Kasumi-1 (cell line): ENCODE results near the gene GRAMD1C.

ENCODE experiments used
- DNase-seq, 2 experiments: peaks; one replicate each; lab custom pipeline; 2025; lab: John Stamatoyannopoulos, UW

The GRAMD1C gene

DNA sequence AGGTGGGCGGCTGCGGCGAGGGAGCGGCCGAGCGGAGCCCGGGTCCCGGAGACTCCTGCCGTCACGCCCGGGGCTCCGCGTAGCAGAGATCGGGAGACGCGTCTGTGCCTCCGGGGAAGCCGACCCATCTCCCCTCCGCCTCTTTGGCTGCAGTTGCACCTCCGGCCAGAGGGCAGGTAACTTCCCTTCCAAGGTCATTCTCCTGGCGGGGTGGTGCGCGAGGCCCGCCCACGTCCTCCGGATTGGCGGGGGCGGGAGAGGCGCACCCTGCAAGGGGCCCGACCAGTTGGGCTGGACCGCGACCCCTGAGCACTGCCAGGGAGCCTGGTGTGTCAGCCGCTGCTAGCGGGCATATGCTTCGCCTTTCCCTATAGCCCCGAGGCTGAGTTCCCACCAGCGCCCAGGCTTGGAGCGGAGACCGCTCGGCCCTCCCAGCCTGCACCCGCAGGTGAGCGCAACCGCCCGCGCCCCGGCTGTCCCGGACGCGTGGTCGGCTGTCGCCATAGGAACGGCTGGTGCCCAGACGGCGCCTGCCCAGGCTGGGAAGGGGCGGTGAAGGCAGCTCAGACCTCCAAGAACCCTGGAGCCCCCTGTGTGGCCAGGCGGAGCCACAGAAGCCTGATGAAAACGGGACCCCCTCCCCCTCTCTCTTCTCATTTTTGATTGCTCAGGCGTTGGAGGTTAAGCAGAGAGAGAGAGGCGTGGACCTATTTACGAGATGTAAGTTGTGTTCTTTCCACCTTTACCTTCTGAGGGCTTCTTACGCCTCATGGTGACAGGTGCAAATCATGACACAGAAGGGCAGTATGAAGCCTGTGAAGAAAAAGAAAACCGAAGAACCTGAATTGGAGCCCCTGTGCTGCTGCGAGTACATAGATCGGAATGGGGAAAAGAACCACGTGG lies 109.7 kb downstream of the GRAMD1C start:
- DNase-seq = peak in 1 of 2 experiments; percentile 24

DNA sequence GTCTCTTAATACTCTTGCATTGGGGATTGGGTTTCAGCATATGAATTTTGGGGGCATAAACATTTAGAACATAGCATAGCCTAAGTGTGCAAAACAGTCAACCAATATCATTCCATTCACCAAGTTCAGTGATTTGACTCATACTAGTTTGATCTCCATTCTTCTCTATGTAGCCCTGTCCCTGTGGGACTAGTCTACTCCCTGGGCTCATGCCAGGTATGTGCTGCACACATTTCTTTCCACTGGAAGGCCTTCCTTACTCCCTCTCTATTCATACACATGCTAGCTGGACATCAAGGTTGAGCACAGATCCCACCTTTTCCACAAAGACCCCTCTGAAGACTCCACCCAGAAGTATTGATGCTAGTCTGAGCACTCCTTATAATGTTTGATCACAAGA lies 114.3 kb downstream of the GRAMD1C start:
- DNase-seq = no peak

GRCh38 chr3:113953677-113954076 lies 115.1 kb downstream of the GRAMD1C start:
- peak; percentile 60 to 66 for DNase-seq

DNA sequence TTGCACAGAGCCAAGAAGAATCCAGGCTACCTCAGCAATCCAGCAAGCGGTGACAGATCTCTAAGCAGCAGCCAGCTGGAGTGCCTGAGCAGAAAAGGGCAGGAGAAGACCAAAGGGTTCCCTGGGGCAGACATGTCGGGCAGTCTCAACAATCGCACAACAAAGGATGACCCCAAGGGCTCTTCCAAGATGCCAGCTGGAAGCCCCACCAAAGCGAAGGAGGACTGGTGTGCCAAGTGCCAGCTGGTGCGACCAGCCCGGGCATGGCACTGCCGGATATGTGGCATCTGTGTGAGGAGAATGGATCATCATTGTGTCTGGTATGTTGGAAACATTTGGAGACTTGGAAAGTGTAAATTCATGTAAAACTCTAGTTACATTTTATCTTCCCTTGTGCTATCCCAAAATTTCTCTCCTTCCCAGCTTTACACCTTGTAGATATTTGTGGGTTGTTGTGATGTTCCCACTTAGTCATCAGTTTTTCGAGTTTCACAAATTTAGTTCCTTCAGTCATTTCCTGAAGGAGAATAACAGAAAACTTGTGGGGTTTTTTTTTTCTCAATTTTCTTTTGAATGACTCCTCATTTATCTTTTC lies 115.6 kb downstream of the GRAMD1C start:
- DNase-seq = no peak

DNA sequence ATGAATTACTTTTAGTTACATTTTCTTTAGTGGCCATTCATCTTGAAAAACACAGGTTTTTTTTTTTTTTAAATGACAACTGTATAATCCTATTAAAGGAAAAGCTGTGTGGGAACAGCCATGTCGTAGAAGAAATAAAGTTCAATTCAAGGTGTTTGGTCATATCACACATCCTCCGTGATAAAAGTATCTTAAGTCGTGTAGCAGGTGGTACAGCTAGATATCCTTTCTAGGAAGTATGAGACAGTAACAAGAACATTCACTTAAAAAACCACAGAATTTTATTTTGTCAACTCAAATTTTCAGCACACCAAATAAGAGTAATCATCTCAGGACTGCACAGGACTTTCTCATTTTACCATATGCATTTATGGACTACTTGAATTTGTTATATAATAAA lies 125.3 kb downstream of the GRAMD1C start:
- no peak for DNase-seq

DNA sequence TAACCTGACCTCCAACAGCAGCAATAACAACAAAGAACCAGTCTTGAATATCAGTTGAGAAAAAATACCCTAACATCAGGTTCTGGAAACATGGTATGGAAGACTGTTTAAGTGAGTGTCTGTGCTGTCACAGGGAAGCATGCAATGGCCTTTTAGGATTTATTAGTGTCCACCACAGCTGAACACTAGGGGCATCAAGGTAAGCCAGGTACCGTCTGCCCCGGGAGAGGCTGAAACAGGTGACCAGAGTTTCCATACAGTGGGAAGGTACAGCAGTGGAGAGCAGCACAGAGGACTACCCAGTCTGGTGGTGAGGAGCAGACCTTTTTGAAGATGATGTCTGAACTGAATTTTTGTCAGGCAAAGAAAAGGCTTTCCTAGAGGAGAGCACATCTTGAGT lies 127.6 kb downstream of the GRAMD1C start:
- DNase-seq = no peak

DNA sequence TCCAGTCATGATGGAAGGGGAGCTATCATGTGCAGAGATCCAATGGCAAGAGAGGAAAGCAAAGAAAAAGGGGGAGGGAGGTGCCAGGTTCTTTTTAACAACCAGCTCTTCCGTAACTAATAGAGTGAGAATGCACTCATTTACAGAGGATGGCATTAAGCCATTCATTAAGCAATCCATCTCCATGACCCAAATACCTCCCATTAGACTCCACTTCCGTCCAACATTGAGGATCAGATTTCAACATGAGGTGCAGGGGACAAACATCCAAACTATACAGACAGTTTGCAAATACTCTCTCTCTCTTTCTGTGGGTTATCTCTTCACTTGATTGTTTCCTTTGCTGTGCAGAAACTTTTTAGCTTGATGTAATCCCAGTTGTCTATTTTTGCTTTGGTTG lies 130.4 kb downstream of the GRAMD1C start:
- no peak for DNase-seq

GRCh38 chr3:113977822-113978221 lies 139.2 kb downstream of the GRAMD1C start:
- DNase-seq = no peak

GRCh38 chr3:113979916-113980315 lies 141.3 kb downstream of the GRAMD1C start:
- DNase-seq = no peak

DNA sequence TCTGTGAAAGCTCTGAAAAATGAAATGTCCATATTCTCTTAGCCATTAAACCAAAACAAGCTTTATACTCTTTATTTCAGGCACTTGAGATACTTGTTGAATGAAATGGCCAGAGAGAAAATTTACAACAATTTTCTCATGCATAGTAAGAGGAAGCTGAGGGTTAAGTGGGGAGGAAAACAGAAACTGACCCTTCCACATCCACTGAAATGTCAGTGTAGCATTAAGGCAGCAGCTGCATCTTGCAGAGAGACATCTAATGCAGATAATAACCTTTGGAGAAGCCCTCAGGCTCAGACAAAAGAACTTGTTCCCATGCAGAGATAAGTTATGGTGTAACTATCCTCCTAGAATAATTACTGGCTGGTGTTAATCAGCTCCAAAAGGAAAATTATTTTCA lies 143.2 kb downstream of the GRAMD1C start:
- peak in 1 of 2 experiments; percentile 8 for DNase-seq

DNA sequence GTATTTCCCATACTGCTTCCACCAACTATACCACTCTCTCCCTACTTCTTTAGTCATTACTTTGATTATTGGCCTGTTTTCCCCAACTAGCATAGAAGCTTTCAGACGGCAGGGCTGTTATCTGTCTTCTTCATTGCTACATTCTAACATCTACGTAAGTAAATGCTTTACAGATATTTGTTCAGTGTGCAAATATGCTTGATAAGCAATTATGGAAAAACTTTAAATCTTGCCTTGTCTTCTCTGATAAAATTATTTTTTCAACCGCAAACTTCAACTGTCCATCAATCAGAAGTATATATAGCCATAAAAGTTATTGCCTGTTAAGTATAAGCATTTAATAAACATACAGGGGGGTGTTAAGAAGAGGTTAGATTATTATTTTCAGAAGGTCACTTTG lies 145.0 kb downstream of the GRAMD1C start:
- no peak for DNase-seq

GRCh38 chr3:113985541-113985940 lies 147.0 kb downstream of the GRAMD1C start:
- peak; percentile 60 to 63 for DNase-seq
